ELR (cell line): Measurements from ENCODE around the gene CFH.
"Not testable (repeated sequence)": the region's sequence is repeated elsewhere in the genome, so short reads cannot be mapped to it uniquely, and the experiment has no call there.

Experiments
- DNase-seq: peaks from one replicate; pipeline ENCODE4 v3.0.0-alpha.2; 2015; ENCODE audit warnings: low read depth

CFH gene

GRCh38 chr1:196765019-196765740 is 113.3 kb downstream of the CFH start:
- DNase-seq: not testable (repeated sequence)

- DNase-seq: not testable (repeated sequence)
Measured at GRCh38 chr1:196769823-196770222, 118.0 kb downstream of the CFH start.

DNA sequence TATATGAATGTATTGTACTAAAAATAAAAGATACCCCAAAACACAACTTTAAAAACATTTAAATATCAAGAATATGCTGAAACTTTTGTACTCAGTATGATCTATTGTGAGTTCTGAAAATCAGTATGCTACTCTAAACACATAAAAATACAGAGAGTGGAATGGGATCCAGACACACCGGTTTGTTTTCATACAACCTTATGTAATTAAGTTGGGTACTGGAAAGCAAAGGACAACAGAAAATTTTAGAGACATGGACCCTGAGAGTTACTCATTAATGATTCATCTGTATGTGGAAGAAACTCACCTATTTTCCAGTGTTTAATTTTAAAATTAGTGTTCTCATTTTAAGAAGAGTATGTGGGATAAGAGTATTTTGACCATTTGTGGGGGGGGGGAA is 121.9 kb downstream of the CFH start:
- no peak for DNase-seq

GRCh38 chr1:196774175-196774574 is 122.3 kb downstream of the CFH start:
- no peak for DNase-seq

DNA sequence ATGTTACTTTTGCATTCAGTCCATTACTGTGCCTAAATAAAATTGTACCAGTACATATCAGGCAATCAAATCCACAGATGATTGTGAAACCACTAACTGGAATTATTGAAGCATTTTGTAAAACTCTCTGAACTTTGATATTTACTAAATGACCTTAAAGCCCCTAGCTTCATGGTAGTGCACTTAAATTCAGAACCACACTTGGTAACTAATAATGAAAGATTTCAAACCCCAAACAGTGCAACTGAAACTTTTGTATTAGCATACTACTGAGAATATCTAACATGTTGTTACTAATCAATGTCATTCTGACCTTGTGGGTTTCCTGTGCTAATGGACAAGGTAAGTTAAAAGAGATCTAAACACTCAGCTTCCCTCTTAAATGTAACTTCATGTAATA is 122.8 kb downstream of the CFH start, which contains the start of gene CFHR3:
CFHR3 (plus strand) TSS at position 238 of the 400 bp plus-strand sequence; CDS start at position 285, 47 bp downstream.
- no peak for DNase-seq

- no peak for DNase-seq
Measured at GRCh38 chr1:196777603-196778002, 125.8 kb downstream of the CFH start.

DNA sequence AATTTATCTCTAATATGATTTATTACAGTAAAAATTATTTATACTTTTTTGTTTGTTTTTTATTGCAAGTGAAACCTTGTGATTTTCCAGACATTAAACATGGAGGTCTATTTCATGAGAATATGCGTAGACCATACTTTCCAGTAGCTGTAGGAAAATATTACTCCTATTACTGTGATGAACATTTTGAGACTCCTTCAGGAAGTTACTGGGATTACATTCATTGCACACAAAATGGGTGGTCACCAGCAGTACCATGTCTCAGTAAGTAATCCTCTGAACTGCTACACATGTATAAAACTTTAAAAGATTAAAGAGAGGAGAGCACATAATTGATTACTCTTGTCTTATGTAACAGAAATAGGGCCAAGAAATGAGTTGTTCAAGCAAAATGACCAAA is 127.2 kb downstream of the CFH start:
- peak; percentile 4 for DNase-seq

GRCh38 chr1:196791252-196791651 is 139.4 kb downstream of the CFH start:
- DNase-seq: not testable (repeated sequence)

DNA sequence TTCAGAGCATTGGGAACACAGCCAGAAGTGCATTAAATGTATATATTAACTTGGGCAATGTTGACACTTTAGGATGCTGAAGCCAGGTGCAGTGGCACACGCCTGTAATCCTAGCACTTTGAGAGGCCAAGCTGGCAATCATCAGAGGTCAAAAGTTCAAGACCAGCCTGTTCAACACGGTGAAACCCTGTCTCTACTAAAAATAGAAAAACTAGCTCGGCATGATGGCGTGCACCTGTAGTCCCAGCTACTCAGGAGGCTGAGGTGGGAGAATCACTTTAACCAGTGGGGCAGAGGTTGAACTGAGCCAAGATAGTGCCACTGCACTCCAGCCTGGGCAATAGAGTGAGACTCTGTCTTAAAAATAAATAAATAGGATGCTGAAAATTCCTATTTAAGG is 142.3 kb downstream of the CFH start:
- DNase-seq: not testable (repeated sequence)
